HEK293 (cell line): ENCODE data around the gene EXD3.

ENCODE experiments used
- KLF1 ChIP-seq: fragments of 450-650 bp; formaldehyde crosslinking; IDR thresholded peaks from 2 replicates; pipeline ENCODE4 v1.5.1; 2016; ENCODE audit warnings: missing biosample characterization, missing genetic modification characterization
- REPIN1 ChIP-seq: fragments of 450-650 bp; formaldehyde crosslinking; IDR thresholded peaks from 2 replicates; pipeline ENCODE4 v1.5.1; 2017; ENCODE audit warnings: missing biosample characterization, missing genetic modification characterization, low read depth
- REST ChIP-seq: fragments of 450-650 bp; formaldehyde crosslinking; IDR thresholded peaks from 2 replicates; pipeline ENCODE4 v1.5.1; 2016; ENCODE audit warnings: missing biosample characterization, missing genetic modification characterization
- YY1 ChIP-seq: fragments of 450-650 bp; formaldehyde crosslinking; IDR thresholded peaks from 2 replicates; pipeline ENCODE4 v1.5.1; 2018; ENCODE audit warnings: missing biosample characterization, missing genetic modification characterization
- ZNF146 ChIP-seq: fragments of 450-650 bp; formaldehyde crosslinking; IDR thresholded peaks from 2 replicates; pipeline ENCODE4 v1.5.1; 2016; ENCODE audit warnings: missing biosample characterization, missing genetic modification characterization
- ZNF354C ChIP-seq: fragments of 450-650 bp; formaldehyde crosslinking; IDR thresholded peaks from 2 replicates; pipeline ENCODE4 v1.5.1; 2016; ENCODE audit warnings: missing biosample characterization, missing genetic modification characterization, low read depth, borderline replicate concordance
- ZNF366 ChIP-seq: fragments of 450-650 bp; formaldehyde crosslinking; conservative IDR thresholded peaks from 2 replicates; pipeline ENCODE4 v1.5.1; 2016; ENCODE audit warnings: missing biosample characterization, missing genetic modification characterization
- ZNF660 ChIP-seq: fragments of 450-650 bp; IDR thresholded peaks from 2 replicates; pipeline ENCODE4 v1.5.1; 2018; ENCODE audit warnings: missing biosample characterization, mild to moderate bottlenecking, missing genetic modification characterization
- TF ChIP-seq, protein P1 (sequence below): fragments of 450-650 bp; formaldehyde crosslinking; IDR thresholded peaks from 2 replicates; pipeline ENCODE4 v1.5.1; 2016; ENCODE audit warnings: missing biosample characterization, missing genetic modification characterization

GRCh38 chr9:137383081-137383783 is 39.7 kb downstream of the EXD3 start:
- no peak for TF ChIP-seq ZNF366 (tag by site-specific recombination)
- TF ChIP-seq, protein P1, sequence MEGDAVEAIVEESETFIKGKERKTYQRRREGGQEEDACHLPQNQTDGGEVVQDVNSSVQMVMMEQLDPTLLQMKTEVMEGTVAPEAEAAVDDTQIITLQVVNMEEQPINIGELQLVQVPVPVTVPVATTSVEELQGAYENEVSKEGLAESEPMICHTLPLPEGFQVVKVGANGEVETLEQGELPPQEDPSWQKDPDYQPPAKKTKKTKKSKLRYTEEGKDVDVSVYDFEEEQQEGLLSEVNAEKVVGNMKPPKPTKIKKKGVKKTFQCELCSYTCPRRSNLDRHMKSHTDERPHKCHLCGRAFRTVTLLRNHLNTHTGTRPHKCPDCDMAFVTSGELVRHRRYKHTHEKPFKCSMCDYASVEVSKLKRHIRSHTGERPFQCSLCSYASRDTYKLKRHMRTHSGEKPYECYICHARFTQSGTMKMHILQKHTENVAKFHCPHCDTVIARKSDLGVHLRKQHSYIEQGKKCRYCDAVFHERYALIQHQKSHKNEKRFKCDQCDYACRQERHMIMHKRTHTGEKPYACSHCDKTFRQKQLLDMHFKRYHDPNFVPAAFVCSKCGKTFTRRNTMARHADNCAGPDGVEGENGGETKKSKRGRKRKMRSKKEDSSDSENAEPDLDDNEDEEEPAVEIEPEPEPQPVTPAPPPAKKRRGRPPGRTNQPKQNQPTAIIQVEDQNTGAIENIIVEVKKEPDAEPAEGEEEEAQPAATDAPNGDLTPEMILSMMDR (tag by site-specific recombination), result no peak
- no peak for TF ChIP-seq ZNF354C
- no peak for TF ChIP-seq REST (tag by site-specific recombination)
- no peak for TF ChIP-seq ZNF660 (tag by site-specific recombination)
- no peak for TF ChIP-seq YY1 (tag by site-specific recombination)
- TF ChIP-seq REPIN1 (tag by site-specific recombination), result no peak
- no peak for TF ChIP-seq ZNF146 (tag by site-specific recombination)
- no peak for TF ChIP-seq KLF1 (tag by site-specific recombination)
